Heart left ventricle (tissue), 16 donors: ENCODE measurements around the gene SMARCD2. TPM values are rescaled to one million over a fixed set of nuclear protein-coding genes. Genes with fewer than 3 reads are reported as not detected.

Experiments used
- ATAC-seq, 4 donors: fragments of 200-7000 bp; cut with Tn5 transposase; one replicate each; pipeline ENCODE4 v1.9.1; 2020 to 2022; ENCODE audit warnings: moderate library complexity in 4 of 4, mild to moderate bottlenecking in 3 of 4, moderate number of reproducible peaks in 1 of 4
- DNase-seq, 5 donors: peaks; one replicate each; pipeline ENCODE4 v3.0.0-alpha.2; 2020
- H3K27ac ChIP-seq, 12 donors: fragments of 200-600 bp; sonication (generic) in 4 of 12; one replicate each; pipeline versions ENCODE4 v1.5.0 to v1.8.0; 2016 to 2022; ENCODE audit warnings: mild to moderate bottlenecking in 2 of 12
- H3K27me3 ChIP-seq, 9 donors: fragments of 200-600 bp; sonication (generic) in 2 of 9; one replicate each; pipeline versions ENCODE4 v1.5.1 to v1.8.0; 2016 to 2022; ENCODE audit warnings: mild to moderate bottlenecking in 3 of 9
- H3K36me3 ChIP-seq, 9 donors: fragments of 200-600 bp; sonication (generic) in 2 of 9; one replicate each; pipeline versions ENCODE4 v1.5.0 to v1.8.0; 2018 to 2022; ENCODE audit warnings: mild to moderate bottlenecking in 2 of 9
- H3K4me1 ChIP-seq, 12 donors: fragments of 200-600 bp; sonication (generic) in 4 of 12; one replicate each; pipeline versions ENCODE4 v1.5.0 to v1.8.0; 2016 to 2022; ENCODE audit warnings: mild to moderate bottlenecking in 3 of 12
- H3K4me3 ChIP-seq, 12 donors: fragments of 200-600 bp; sonication (generic) in 4 of 12; one replicate each; pipeline versions ENCODE4 v1.5.0 to v1.8.0; 2017 to 2022; ENCODE audit warnings: mild to moderate bottlenecking in 9 of 12, moderate library complexity in 4 of 12
- H3K9me3 ChIP-seq, 12 donors: fragments of 200-600 bp; sonication (generic) in 4 of 12; one replicate each; pipeline versions ENCODE4 v1.5.0 to v1.8.0; 2016 to 2022; ENCODE audit warnings: mild to moderate bottlenecking in 1 of 12
- CTCF ChIP-seq, 12 donors: fragments of 200-600 bp; sonication (generic) in 4 of 12; IDR thresholded peaks; one replicate each; pipeline versions ENCODE4 v1.5.0 to v1.8.0; 2018 to 2022; ENCODE audit warnings: antibody characterized with exemption in 12 of 12, mild to moderate bottlenecking in 5 of 12
- POLR2A ChIP-seq, 2 donors: fragments of 450-650 bp; IDR thresholded peaks; one replicate each; pipeline ENCODE4 v1.6.1; 2017; ENCODE audit warnings: antibody characterized with exemption in 2 of 2, mild to moderate bottlenecking in 2 of 2, moderate library complexity in 2 of 2
- WGBS, 4 donors: extraction: QIAGEN DNeasy Blood & Tissue Kit in 2 of 4; methylation state at CpG; one replicate each; pipeline versions ENCODE4 v1.1.5 to v1.1.7; 2013 to 2018; 5-methylcytosine and 5-hydroxymethylcytosine counted together
- intact Hi-C, 10 donors: fragments of 100-400 bp; cut with DNase I; formaldehyde crosslinking; loops; one replicate each; pipeline versions ENCODE4 v1.11.1 to v1.14.2; 2022
- polyA plus RNA-seq, 2 donors: library from polyadenylated mRNA; stranded (reverse); fragments of 200-250 nt; gene quantifications; one replicate each; pipeline ENCODE4 v1.2.3, GENCODE V29; 2013
- total RNA-seq, 9 donors: library from RNA; depleted of rRNA in 2 of 9; stranded (reverse); fragments of >200 nt in 2 of 9; fragmentation: NEBNext Ultra II Directional in 3 of 9; extraction: Animal tissue kit (Norgen Biotek cat#: 25700) in 3 of 9; gene quantifications; one replicate each; pipeline versions ENCODE4 v1.1.0 to v1.2.4, GENCODE V29; 2016 to 2023
- donor health status: ischemic (EF 13 %, LVEDD 7.1; RV severe dilation, severe dysfunction).
- donor health status: healthy with polysubstance abuse.
- donor health status: DM: no; HTN: yes; CAD: no.
- donor health status: DM: no; HTN: no; CAD: no.
- donor health status: ischemic (EF 25% LVEDD 6.9; RV normal size, moderate dysfunction).
- donor health status: ischemic (EF 25% LVEDD 5.7; RV mildly dilated, moderate dysfunction).
- donor health status: healthy.
- donor health status: DM: yes; HTN: yes; CAD: no.
- donor health status: ischemic (EF 35%, LVEDD 5.7; RV mildly dilated, moderate dysfunction).
- donor health status: nonischemic (EF 11% LVEDD 7.7; RV severe dilation, severe dysfunction).
- donor health status: DM: yes; HTN: yes; CAD: no.
- donor health status: PGD.
- donor health status: ischemic (EF 29% LVEDD 5.4; RV normal size, mild dysfunction).
- donor health status: nonischemic (EF 23%, LVEDD 6.1; RV moderate dilation, normal function).

Gene SMARCD2
- total and polyA plus RNA-seq, 11 donors: 11.3 to 40.9 (median 24.1) TPM

DNA sequence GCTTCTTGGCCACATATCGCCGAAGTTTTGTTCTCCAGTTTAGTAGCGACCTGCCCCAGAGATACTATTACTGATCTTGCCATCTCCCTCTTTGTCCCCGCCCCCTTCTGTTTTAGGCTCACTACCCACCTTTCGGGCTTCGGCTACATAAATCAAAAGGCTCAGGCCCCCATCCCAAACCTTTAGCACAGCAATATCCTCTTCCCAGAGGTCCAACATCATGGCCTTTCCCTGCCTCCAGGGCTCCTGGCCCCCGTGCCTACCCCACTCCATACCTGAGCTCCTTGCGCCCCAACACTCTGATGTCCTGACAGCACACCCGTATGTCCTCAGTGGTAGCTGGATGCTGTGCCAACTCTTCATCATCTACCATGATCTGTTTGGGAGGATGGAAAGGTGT lies 18.1 kb downstream of the SMARCD2 start:
- Histone ChIP-seq H3K27ac (no peak overlapping the region), H3K27me3 (no peaks in the 10 kb centered on the region), H3K4me3 (no peak overlapping the region), H3K36me3 (peaks cover 0 to 75% (median 68%) of the 10 kb centered on the region in 9 donors), H3K9me3 (no peaks in the 10 kb centered on the region), H3K4me1 (peaks cover 2 to 41% (median 26%) of the 10 kb centered on the region in 12 donors)
- ATAC-seq (no peak), DNase-seq (no peak)
- 93 to 95% (median 95%) methylated on average over 9 of the region's 9 CpGs for WGBS, 4 donors
- intact Hi-C loops: loop anchor here in 4 of 10 donors (5.0 to 10.0 kb wide), 3 partner anchors 47 to 680 kb away; partner anchors contain the start of genes CCDC47 (in 2 of the 4), DDX42 (in 2 of the 4), CEP95 (in 1 of the 4) and DDX5 (in 1 of the 4)
- no peak for TF ChIP-seq CTCF (IDR thresholded peaks at IDR 0.05)
- no peak for TF ChIP-seq POLR2A (IDR thresholded peaks at IDR 0.05)

DNA sequence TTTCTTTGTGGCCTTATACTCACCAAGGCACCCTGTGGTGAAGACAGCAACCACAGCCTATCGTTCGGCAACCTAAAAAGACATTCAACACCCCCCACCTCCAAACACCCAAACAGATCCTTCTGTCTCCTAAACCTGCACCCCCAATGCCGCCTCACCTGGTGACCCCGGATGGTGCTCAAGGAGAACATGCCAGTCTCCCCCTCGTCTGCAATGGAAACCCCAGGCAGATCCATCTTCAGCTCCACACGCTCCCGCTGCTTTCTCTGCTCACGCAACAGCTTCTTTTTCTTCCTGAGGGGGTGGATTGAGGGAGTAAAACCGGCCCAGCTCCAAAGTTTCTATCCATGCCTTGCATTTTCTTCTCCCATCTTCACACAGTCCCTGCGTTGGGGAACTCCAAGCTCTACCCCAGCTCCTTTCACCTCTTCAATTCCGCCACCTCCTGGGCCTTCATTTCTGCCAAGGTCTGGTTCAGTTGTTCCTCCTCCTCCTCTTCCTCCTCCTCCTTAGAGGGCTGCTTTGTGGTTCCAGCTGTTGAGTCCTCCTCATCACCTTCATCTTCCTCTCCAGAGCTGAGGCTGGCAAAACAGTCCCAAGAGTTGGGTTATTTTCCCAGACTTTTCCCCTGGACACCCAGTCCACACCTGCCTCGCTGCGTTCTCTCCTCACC lies 18.7 kb downstream of the SMARCD2 start:
- Histone ChIP-seq H3K36me3 (peaks cover 0 to 75% (median 70%) of the 10 kb centered on the region in 9 donors), H3K27me3 (no peaks in the 10 kb centered on the region), H3K27ac (no peak overlapping the region), H3K4me1 (peaks cover 2 to 35% (median 21%) of the 10 kb centered on the region in 12 donors), H3K4me3 (no peak overlapping the region), H3K9me3 (no peaks in the 10 kb centered on the region)
- no peak for DNase-seq
- ATAC-seq: no peak
- intact Hi-C loops: loop anchor here in 4 of 10 donors (5.0 to 10.0 kb wide), 3 partner anchors 46 to 681 kb away; partner anchors contain the start of genes CCDC47 (in 2 of the 4), DDX42 (in 2 of the 4), CEP95 (in 1 of the 4) and DDX5 (in 1 of the 4)
- WGBS, 4 donors: 93 to 94% (median 94%) methylated on average over 13 of the region's 13 CpGs
- TF ChIP-seq CTCF (IDR thresholded peaks at IDR 0.05) (no peak), POLR2A (IDR thresholded peaks at IDR 0.05) (no peak)

DNA sequence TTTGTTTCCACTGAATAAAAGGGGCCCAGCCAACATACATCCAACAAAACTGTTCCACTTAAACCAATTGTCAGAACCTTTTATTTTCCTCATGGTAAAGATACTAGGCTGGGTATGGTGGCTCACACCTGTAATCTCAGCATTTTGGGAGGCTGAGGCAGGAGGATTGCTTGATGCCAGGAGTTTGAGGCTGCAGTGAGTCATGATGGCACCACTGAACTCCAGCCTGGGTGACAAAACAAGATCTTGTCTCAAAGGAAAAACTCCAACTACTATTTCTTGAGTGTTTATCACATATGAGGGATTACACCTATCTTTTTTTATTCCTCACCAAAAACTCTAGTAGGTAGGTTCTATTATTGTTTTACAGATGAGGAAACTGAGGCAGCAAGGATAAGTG lies 19.9 kb downstream of the SMARCD2 start:
- peaks cover 0 to 84% (median 83%) of the 10 kb centered on the region in 9 donors for H3K36me3 ChIP-seq
- ATAC-seq (no peak), DNase-seq (no peak)
- peaks cover 2 to 24% (median 11%) of the 10 kb centered on the region in 12 donors for H3K4me1 ChIP-seq
- TF ChIP-seq CTCF (IDR thresholded peaks at IDR 0.05) (no peak), POLR2A (IDR thresholded peaks at IDR 0.05) (no peak)
- no peak overlapping the region for H3K4me3 ChIP-seq
- no peak overlapping the region for H3K27ac ChIP-seq
- H3K27me3 ChIP-seq: no peaks in the 10 kb centered on the region
- intact Hi-C loops: loop anchor here in 4 of 10 donors (5.0 to 10.0 kb wide), 3 partner anchors 45 to 682 kb away; partner anchors contain the start of genes CCDC47 (in 2 of the 4), DDX42 (in 2 of the 4), CEP95 (in 1 of the 4) and DDX5 (in 1 of the 4)
- no peaks in the 10 kb centered on the region for H3K9me3 ChIP-seq

- H3K27ac ChIP-seq: peak overlapping the region in 1 of 12 donors; percentile 5
- peaks cover 2 to 24% (median 11%) of the 10 kb centered on the region in 12 donors for H3K4me1 ChIP-seq
- no peak for TF ChIP-seq CTCF (IDR thresholded peaks at IDR 0.05)
- TF ChIP-seq POLR2A (IDR thresholded peaks at IDR 0.05): no peak
- ATAC-seq (no peak), DNase-seq (no peak)
- H3K27me3 ChIP-seq: no peaks in the 10 kb centered on the region
- WGBS, 4 donors: 61 to 64% (median 61%) methylated on average over 6 of the region's 6 CpGs
- H3K36me3 ChIP-seq: peaks cover 0 to 91% (median 90%) of the 10 kb centered on the region in 9 donors
- H3K9me3 ChIP-seq: no peaks in the 10 kb centered on the region
- intact Hi-C loops: loop anchor here in 4 of 10 donors (5.0 to 10.0 kb wide), 3 partner anchors 45 to 683 kb away; partner anchors contain the start of genes CCDC47 (in 2 of the 4), DDX42 (in 2 of the 4), CEP95 (in 1 of the 4) and DDX5 (in 1 of the 4)
- no peak overlapping the region for H3K4me3 ChIP-seq
Measured at GRCh38 chr17:63821804-63822203, 20.7 kb downstream of the SMARCD2 start.
